DMS 273 (cell line): ENCODE results near the gene DUSP9.

Experiments used
- DNase-seq: peaks from one replicate; lab custom pipeline; 2025; ENCODE audit not compliant: unreplicated experiment; lab: John Stamatoyannopoulos, UW

Gene DUSP9

GRCh38 chrX:153621949-153622598, 24.9 kb upstream of the DUSP9 start:
- no peak for DNase-seq

DNA sequence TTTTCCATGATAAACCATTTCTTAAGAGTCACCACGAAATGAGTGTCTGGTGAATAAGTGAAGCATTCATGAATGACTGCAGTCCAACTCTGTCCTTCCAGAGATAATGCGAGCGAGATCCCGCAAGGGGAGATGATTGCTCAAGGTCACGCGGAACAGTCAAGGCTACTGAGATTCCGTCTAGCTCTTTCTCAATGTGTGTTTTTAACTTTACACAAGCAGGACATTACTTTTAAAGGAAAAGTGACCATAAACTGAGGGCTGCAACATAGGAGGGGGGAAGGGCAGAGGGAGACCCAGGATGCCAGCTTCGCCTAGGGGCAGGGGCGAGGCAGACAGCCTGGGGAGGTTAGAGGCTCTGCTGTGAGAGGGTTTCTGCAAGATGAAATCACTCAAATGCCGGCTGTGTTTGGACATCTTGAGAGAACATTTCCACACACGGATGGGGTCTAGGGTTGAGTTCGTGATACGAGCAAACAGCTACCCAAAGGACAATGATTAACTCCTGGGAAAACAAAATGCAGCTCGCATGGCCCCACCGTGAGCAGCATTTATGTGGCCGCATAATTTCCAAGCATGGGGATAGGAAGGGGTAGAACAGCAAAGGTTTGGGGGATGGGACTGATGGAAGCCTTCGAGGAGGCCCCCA, 24.2 kb upstream of the DUSP9 start:
- no peak for DNase-seq

GRCh38 chrX:153623310-153624029, 23.5 kb upstream of the DUSP9 start:
- no peak for DNase-seq

GRCh38 chrX:153624196-153625091, 22.6 kb upstream of the DUSP9 start:
- no peak for DNase-seq

DNA sequence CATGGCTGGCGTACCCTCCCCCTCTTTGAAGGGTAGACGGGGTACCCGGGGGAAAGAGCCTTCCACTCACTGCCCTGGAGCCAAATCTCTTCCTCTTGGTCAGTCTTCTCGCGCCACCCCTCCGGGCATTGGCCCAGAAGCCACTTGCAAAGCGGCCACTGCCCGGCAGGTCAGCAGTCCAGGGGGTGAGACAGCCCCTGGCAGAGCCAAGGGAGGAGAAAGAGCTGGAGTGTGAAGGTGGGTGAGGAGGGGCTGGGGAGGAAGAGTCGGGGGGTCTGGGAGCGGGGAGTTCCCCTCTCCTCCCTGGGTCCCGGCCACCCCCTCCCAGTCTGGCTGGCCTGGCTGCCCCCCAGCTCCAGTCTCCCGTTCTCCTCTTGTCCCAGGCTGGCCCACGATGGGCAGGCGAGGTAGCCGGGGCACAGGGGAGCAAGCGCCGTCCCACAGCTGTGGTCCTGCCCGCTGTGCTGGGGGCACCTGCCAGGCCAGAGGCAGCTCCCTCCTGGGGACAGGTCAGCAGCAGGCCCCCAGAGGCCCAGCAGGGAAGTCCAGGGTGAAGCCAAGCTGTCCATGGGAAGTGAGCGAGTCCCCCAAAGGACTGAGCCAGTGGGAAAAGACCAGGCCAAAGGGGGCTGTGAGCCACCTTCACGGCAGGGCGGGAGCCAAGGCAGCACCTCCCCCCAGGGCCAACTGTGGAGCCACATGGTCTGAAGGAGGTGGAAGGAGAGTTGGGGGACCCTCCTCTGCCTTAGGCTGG, 21.6 kb upstream of the DUSP9 start:
- no peak for DNase-seq

DNA sequence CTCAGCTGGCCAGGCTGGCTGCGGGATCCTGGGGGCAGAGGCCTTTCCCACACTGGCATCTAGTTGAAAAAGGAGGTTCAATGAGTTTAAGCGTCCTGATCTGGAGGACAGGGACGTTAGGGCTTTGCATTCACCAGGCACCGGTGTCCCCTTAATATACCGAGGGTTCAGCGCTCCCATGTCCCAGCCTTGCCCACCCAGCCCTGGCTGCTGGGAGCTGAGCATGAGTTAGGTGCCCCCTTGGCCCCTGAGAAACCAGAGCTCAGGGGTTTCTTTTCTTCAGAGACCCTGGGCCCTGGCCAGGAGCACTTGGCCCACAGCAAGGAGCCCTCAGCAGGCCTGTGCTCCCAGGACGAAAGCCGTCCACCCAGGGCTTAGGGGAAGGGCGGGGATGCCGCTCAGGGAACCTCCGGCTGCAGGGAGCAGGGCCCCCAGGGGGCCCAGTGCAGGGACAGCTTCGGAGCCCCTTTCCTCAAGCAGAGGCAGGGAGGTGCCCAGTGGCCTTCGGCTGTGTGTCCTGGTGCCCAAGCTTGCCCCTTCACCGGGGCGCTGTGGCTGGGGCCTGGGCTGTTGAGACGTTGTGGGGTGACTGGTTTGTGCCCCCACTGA, 20.9 kb upstream of the DUSP9 start:
- DNase-seq: no peak

GRCh38 chrX:153626863-153627674, 19.9 kb upstream of the DUSP9 start:
- DNase-seq: no peak

DNA sequence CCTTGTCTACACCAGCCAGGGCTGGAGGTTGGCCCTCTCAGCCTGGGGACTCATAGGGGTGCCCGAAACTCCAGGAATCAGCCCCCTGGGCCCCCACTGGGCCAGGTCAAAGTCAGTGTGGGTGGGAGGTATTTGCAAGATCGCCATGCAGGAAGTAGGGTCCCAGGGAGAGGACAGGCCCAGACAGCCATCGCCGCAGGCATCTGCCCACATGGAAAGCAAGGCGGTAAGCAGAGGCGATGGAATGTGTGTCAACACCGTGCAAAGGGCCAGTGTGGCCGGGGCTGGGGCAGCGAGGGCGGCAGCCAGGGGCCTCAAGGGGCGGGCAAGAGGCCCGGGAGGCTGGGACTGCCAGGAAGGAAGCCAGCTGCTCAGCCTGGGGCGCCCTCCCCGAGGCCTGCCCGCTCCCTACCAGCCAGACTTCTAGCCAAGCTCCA, 19.3 kb upstream of the DUSP9 start:
- peak; percentile 42 for DNase-seq

DNA sequence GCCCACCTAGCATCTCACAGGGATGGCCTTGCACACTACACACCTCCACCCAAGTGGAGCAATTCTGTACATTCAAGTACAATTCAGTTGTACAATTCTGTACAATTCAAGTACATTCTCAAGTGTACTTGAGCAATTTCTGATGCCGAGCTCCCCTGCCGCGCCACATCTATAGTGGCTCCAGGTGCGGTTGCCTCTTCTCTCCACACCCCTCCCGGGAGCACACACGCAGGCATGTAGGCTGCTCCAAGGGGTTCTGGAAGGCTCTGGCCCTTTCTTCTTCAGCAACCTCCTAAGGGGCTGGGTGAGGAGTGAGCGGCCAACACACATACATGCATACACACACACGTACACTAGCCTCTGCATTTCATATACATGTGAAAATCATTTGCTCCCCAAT, 18.9 kb upstream of the DUSP9 start:
- DNase-seq: no peak

DNA sequence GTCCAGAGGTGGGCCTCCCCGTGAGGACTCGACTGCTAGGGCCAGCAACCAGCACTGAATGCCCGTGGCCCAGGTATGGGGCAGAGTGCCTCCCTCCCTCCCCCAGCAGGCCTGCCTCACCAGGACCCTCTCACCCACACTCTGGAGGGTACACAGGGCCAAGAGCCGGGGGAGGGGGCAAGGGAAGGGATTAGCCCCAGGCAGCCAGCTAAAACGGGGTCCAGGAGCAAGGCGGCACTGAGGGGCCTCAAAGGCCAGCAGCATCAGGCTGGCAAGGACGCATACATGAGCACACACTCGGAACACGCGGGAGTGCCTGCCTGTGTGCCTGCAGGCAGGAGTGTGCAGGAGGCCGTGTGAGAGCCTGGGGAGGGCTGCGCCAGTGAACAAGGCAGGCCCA, 18.3 kb upstream of the DUSP9 start:
- no peak for DNase-seq

DNA sequence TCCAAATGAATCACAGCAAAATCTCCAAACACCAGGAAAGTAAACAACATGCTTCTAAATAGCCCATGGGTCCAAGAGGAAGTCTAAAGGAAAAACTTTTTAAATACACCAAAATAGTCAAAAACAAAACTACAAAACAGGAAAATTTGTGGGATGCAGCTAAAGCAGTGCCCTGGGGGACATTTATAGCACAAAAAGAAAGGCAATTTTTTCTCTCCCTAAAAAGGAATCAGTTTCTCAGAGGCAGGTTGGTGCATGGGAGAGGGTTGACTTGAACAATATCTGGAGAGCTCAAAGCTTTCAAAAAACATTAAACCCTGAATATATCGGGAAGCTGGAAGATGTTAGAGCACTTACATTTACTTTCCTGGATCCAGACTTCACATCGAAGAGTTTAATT, 15.7 kb upstream of the DUSP9 start:
- DNase-seq: no peak

GRCh38 chrX:153631907-153632594, 15.0 kb upstream of the DUSP9 start:
- DNase-seq: no peak

GRCh38 chrX:153632595-153632946, 14.4 kb upstream of the DUSP9 start:
- no peak for DNase-seq

GRCh38 chrX:153633048-153633447, 14.0 kb upstream of the DUSP9 start:
- DNase-seq: no peak

- no peak for DNase-seq
Measured at GRCh38 chrX:153633607-153634180, 13.3 kb upstream of the DUSP9 start.

GRCh38 chrX:153634236-153634635, 12.8 kb upstream of the DUSP9 start:
- no peak for DNase-seq

- DNase-seq: no peak
Measured at GRCh38 chrX:153634832-153635231, 12.2 kb upstream of the DUSP9 start.

DNA sequence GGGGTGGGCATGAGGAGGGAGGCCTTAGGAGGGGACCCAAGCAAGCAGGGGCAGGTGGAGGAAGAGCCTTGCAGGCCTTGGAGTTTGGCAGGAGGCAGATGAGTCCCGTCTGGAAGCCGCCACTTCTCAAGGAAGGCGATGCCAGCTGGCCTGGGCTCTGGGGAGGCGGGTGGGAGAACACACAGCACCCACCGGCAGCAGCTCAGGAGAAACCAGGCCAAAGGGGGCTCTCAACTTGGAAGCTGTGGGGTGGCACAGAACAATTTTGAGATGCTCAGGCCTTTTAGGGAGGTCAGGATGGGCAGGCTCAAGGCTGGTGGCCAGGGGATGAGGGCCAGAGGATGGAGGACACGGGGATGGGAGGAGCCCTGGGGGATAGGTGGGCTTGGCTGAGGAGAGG, 11.6 kb upstream of the DUSP9 start:
- no peak for DNase-seq
